NCI-H2196 treated with DMSO at 0.1 percent for 48 hours (cell line): Measurements from ENCODE around the gene RAVER2.
"Not testable (repeated sequence)": the region's sequence is repeated elsewhere in the genome, so short reads cannot be mapped to it uniquely, and the experiment has no call there.

Source experiments
- DNase-seq: peaks from one replicate; lab custom pipeline; 2025; ENCODE audit not compliant: unreplicated experiment; lab: John Stamatoyannopoulos, UW

The RAVER2 gene

DNA sequence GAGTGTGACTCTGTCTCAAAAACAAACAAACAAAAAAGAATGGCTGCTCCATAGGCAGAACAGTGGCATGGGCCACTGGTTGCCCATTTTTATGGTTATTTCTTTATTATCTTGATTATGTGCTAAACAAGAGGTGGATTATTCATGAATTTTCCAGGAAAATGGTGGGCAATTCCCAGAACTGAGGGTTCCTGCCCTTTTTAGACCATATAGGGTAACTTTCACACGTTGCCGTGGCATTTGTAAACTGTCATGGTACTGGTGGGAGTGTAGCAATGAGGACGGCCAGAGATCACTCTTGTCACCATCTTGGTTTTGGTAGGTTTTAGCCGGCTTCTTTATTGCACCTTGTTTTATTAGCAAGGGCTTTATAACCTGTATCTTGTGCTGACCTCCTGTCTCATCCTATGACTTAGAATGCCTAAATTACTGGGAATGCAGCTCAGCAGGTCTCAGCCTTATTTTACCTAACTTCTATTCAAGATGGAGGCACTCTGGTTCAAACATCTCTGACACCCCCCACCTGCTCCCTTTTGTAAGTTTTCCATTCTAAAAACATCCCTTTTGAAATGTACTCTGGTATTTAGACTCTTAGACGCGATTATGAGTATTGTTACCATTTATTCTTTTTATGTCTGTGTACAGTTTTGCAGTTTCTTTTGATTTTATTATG is 57.1 kb downstream of the RAVER2 start:
- no peak for DNase-seq

DNA sequence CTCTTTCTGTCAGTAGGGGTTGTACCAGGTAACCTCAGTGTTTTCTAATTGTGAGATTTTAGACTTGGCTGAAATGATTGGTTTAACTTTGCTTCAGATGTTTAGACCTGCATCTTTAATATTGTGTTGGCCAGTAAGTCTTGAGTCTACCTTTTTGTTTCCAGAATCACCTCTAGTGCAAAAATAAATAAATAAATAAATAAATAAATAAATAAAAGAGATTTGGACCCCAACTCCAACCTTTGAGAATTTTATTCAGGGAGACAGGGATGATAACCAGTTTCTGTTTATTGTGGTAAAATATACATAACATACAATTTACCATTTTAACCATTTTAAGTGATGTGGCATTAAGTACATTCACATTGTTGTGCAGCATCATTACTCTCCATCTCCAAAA is 64.4 kb downstream of the RAVER2 start:
- DNase-seq: no peak

DNA sequence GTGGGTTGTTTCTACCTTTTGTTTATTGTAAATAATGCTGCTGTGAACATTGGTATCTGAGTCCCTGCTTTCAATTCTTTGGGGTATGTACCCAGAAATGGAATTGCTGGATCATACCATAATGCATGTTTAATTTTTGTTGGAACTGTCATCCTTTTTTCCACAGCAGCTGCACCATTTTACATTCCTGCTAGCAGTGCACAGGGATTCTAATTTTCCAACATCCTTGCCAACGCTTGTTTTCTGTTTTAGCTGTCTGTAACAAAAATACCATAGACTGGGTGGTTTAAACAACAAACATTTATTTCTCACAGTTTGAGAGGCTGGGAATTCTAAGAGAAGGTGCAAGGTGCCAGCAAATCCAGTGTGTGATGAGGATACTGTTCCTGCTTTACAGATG is 65.1 kb downstream of the RAVER2 start:
- DNase-seq: no peak

DNA sequence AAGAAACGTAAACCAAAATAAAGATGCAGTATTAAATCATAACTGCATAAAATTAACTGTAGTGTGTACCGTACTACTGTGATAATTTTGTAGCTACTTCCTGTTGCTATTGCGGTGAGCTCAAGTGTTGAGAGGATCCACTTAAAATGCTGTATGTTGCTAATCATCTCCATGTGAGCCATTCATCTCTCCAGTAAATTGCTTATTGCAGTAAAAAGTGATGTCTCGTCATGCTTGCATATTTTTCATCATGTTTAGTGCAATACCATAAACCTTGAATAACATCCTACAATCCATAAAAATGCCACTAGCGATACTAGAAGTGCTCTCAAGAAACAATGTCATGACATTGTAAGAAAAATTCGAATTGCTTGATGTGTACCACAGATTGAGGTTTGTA is 66.3 kb downstream of the RAVER2 start:
- DNase-seq: no peak

DNA sequence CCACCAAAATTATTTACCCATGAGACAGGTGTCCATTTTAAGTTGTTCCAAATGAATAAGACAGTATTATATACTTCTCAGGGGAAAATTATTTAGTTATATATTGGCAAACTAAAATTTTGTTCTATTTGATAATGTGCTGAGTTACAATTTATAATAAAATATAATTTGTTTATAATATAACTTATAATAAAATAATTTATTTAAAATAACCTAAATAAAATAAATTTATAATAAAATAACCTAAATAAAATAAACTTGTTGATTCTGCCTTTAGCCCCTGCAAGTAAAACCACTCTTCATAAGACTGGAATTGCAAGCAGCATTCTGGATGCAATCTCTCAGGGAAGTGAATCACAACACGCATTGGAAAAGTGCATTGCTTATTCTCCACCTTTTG is 69.6 kb downstream of the RAVER2 start:
- no peak for DNase-seq

DNA sequence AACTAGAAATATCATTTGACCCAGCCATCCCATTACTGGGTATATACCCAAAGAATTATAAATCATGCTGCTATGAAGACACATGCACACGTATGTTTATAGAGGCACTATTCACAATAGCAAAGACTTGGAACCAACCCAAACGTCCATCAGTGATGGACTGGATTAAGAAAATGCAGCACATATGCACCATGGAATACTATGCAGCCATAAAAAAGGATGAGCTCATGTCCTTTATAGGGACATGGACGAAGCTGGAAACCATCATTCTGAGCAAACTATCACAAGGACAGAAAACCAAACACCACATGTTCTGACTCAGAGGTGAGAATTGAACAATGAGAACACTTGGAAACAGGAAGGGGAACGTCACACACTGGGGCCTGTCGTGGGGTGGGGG is 72.5 kb downstream of the RAVER2 start:
- DNase-seq: not testable (repeated sequence)

DNA sequence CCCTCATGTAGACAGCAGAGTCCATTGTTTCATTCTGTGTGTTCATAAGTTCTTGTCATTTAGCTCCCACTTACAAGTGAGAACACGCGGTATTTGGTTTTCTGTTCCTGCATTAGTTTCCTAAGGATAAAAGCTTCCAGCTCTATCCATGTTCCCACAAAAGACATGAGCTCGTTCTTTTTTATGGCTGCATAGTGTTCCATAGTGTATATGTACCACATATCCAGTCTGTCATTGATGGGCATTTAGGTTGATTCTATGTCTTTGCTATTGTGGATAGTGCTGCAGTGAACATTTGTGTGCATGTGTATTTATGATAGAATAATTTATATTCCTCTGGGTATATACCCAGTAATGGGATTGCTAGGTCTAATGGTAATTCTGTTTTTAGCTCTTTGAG is 75.7 kb downstream of the RAVER2 start:
- not testable (repeated sequence) for DNase-seq

DNA sequence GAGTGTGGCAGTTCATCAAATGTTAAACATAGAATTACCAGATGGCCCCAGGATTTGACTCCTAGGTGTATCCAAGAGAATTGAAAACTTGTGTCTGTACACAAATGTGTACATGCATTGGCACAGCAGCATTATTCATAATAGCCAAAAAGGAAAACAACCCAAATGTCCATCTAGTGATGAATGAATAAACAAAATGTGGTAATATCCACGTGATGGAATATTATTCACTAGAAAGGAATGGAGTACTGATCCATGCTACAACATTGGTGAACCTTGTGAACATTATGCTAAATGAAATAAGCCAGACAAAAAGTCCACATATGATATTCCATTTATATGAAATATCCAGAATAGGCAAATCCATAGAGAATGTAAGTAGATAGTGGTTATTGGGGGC is 77.7 kb downstream of the RAVER2 start:
- no peak for DNase-seq

DNA sequence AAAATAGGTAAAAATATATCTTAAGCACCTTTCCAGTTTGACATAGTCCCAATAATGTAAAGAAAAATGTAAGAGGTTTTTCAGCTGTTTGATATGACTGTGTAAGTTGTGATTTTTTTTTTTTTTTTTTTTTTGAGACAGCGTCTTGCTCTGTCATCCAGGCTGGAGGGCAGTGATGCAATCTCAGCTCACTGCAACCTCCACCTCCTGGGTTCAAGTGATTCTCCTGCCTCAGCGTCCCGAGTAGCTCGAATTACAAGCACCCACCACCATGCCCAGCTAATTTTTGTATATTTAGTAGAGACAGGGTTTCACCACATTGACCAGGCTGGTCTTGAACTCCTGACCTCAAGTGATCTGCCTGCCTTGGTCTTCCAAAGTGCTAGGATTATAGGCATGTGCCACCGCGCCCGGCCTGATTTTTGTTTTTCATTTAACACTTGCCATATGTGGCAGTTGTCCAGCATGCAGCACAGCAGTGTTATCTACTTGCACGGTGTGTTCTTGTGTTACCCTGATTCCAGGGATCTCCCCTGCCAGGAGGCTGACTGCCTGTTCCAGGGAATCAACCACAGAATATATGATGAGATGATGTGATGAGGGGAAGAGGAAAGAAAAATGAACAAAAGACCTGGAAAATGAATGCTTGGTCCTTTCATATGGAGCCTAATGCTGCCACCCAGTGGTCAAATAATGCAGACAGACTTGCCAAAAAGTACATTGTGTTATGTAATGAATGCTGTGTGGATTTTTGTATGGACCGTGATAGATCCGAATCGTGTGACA is 79.0 kb downstream of the RAVER2 start:
- peak; percentile 73 for DNase-seq

DNA sequence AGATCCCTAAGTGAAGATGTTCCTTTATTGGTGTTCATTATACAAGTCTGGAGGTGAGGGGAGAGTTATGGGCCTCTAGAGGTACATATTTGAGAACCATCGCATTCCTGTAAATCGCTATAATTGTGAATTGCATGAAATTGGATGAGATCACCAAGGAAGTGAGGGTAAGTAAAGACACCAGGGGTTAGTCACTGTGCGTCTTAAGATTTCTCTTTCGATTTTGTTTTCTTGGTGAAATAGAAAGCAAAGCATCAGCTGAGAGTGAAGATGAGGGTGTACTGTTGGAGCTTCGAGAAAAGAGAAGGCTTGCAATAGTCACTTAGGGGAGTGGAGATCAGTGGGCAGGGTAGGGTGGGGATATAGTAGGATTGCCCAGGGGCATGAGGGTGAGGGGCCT is 82.1 kb downstream of the RAVER2 start:
- DNase-seq: no peak

DNA sequence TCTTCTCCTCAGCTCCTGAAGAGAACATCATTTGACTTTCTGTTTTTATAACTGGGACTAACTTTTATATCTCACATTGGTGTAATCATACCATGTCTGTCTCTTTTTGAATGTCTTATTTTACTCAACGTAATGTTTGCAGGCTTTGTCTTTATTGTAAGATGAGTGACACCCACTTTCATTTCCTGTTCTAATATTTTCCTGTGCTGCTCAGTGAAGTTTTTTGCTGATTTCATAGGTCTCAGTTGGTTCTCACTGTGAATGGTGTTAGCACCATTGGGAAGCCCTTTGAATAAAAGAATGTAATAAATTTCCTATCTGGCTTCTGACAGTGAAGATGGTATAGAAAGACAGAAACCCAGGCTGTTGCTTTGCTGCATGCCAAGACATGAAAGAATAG is 84.0 kb downstream of the RAVER2 start:
- DNase-seq: no peak

DNA sequence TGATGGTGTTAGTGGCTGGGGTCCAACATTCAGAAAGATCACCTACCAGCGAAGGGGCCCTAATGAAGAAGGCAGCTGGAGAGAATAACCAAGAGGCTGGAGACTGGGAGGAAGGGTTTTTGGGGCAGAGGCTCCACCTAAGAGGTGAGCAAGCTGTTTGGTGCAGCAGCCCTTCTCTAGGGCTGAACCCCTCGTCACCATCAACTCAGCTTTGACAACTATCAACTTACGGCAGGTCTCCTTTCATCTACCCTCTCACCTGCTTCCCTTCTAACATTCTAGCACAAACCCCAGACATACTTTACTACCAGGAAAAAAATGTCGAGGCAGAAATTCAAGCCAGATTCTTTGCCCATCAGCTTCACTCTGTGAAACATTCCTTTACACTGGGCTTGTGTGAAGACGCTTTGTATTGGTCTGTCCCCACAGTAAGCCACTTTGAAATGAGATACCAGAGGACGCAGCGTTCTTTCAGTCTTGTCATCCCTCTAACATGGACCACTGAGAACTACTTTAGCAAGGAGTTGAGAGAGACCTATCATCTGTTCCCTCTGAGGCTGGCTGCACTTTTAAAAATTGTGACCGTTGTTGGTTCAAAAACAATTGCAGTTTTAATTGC is 84.6 kb downstream of the RAVER2 start:
- no peak for DNase-seq

DNA sequence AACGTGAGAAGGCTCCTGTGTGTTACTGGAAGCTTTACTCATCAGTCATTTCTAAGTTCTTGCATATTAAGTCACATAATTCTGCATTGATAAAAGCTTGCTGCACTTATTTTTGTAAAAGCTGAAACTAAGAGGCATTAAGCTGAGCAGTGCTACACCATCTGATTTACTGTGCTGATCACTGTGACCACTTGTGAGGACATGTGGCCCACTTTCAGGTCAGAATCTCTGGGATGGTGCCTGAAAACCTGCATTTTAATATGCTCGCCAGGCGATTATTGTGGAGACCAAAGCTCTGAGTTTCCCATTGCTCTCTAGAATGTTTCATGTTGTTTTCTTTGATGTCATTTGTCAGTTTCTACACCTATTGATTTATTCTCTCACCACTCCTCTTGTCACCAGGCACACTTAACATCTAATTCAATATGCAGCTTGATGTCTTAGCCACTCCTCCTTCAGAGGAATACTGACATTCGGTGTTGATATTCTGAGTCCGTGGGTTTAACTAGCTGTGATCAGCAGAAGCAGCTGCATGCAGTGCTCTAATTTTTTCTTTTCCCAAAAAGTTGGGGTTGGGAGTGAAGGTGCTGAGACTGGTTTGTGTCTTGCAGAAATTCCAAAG is 85.3 kb downstream of the RAVER2 start:
- no peak for DNase-seq

DNA sequence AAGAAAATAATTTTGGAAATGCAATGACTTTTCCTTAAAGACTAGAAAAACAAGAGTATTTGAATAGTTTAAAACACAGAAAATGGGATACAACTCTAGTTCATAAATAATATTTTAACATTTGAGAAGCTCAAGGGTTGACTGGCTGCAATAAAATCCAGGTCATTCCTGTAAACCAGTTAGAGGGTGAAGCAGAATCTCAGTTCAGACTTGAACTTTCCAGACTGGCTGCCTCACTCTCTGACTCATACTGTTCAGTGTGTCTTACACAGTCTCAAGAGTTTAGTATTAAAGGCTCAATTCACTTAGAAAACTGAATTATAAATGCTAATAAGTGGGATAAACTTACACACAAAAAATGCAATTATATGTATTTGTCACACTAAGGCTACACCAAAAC is 89.9 kb downstream of the RAVER2 start:
- no peak for DNase-seq

DNA sequence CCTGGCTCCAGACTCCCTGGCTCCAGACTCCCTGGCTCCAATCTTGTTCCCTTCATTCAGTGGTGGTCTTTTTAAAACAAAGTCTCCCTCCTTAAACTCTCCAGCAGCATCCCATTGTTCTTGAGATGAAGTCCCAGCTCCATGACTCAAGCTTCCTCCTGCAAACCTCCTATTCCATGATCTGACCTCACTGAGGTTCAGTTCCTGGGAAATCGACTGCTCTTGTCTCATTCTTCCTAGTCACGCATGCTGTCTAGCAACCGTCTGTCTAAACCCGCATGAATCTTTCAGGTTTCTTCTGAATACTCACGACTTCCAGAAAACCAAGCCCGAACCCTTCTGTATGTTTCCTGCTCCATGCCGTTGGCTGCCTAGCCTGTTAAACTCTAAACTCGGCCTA is 91.9 kb downstream of the RAVER2 start:
- no peak for DNase-seq

DNA sequence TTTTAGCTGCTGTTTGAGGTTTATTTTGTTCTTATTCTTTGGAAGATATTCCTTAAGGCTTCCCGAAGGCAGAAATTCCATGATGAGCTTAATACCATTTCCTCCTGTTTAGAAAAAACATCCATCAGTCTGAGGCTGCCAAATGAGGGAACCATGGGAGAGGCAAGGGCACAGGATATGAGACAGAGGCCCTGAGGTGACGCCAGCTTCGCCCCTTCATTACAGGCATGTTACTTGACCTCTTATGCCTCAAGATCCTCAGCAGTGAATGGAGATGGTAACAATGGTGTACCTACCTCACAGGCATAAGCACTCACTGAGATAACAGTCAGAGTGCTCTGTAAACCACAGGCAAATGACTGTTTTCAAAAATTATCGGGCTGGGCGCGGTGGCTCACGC is 93.6 kb downstream of the RAVER2 start:
- no peak for DNase-seq

DNA sequence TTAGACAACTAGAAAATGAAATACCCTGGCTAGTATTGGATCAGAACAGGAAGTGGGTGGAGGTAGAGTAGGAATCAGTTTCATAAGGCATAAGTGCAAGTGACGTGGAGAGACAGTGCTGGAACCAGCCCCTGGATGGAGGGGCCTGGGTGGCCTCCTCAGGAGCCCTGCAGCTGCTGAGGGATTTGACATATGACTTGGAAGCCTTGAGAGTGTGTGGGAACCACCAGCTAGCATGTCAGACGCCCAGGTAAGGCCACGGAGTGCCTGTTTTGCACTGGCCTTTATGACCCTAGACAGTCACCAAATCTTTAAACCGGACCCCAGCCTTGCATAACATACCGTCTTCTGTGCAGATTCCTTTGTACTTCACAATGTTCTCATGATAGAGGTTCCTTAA is 94.4 kb downstream of the RAVER2 start:
- DNase-seq: no peak

DNA sequence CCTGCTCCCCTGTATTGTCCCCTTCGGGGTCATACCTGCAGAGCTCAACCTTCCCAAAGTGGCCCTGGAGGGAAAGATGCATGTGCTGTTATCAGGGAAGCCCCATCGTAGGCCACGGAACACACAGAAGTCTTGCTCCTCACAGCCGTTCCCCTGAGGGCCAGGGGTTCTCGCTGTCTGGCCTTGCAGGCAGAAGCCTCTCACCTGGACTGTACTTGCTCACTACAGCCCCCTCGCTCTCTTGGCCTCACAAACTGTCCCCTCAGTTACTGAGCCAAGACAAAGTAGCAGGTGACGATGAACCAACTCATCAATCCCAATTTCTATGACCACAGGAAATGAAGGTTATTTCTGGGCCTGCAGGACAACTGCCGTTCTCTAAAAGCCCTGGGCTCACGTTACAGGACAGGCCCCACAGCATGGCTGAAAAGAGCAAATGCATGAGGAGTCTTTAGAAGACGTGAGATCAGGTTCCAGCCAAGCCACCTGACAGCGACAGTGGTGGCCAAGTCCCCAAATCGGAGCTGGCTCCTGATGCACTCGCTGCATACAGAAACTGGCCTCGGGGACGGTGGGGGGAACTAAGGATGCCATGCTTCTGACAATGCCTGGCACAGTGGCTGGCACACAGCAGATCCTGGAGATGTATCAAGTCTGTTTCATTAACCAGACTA is 95.0 kb downstream of the RAVER2 start:
- no peak for DNase-seq

DNA sequence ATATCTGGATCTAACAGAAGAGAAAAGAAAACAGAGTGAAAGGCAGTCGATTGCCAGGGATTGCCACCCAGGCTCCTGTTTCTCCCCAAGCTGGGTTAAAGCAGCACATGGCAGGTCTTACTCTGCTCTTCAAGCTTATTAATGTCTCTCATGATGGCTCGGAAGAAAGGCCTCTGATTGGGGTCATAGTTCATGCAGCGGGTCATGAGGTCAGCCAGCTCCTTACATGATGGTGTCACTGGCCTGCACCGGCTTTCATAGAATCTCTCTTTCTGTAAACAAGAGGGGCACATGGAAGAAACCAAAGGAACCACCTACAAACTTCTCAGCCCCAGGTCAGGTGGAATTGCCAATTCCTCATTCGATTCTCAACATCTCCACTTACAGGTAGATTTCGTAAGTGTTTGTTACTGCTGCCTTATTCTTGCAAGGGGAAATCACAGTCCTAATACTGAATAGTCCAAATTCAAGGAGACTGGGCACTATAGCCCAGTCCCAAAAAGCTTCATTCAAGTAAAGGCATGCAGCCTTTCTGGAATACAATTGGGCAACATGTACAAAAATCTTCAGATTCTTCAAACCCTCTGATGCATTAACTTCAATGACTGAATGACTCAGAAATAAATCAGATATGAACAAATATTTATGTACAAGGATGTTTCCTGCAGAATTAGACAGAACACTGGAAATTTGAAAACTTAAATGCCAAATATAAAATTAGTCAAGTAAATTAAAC is 96.6 kb downstream of the RAVER2 start:
- DNase-seq: no peak

DNA sequence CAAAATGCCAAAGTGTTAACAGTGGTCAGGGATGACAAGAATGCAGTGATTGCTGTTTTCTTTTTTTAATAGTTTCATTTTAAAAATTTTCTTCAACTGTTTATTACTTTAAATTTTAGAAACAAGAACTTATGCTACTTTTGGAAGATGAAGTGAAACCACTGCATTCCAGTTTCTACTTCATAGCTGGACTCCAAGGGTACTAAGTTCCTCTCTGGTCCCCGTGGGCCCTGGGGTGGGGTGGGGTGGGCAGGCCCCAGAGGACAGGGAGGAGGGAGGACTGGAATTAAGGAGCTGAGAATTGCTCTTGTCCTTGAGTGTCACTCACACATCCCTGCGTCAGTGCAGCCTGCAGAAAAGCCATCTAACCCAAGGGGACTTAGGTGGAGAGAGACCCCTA is 97.3 kb downstream of the RAVER2 start:
- no peak for DNase-seq

DNA sequence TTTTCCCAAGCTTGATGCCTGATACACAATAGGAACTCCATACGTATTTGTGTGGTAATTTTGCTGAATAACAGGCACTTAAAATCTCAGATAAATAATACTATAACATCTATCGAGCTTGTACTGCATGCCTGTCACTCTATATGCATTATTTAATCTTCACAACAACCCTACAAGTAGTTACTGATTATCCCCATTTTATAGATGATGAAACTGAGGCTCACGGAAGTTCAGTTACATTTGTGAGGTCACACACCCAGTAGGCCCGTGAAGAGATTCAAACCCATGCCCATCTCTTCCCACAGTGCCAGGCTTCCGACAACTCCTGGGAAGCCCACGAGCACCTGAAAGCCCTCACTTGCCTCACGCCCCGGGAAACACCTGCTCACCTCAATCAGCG is 98.8 kb downstream of the RAVER2 start:
- DNase-seq: no peak
